Left cardiac atrium (tissue), 4 donors: Measurements from ENCODE around the gene GALNT8. TPM values are rescaled to one million over a fixed set of nuclear protein-coding genes. Genes with fewer than 3 reads are reported as not detected.
"Not testable (repeated sequence)": the region's sequence is repeated elsewhere in the genome, so short reads cannot be mapped to it uniquely, and the experiment has no call there.

Experiments used
- ATAC-seq, 2 donors: fragments of 200-7000 bp; cut with Tn5 transposase; one replicate each; pipeline ENCODE4 v1.9.1; 2020; ENCODE audit warnings: mild to moderate bottlenecking in 2 of 2, moderate library complexity in 2 of 2
- DNase-seq: peaks from one replicate; pipeline ENCODE4 v3.0.0-alpha.2; 2020
- intact Hi-C, 2 donors: fragments of 100-400 bp; cut with DNase I; formaldehyde crosslinking; loops; one replicate each; pipeline versions ENCODE4 v1.14.1 to v1.15.1; 2022 to 2023
- total RNA-seq, 2 donors: library from RNA; stranded (reverse); fragmentation: NEBNext Ultra II Directional; extraction: Animal tissue kit (Norgen Biotek cat#: 25700); gene quantifications; one replicate each; pipeline ENCODE4 v1.2.1, GENCODE V29; 2021
- donor health status: DM: no; HTN: yes; CAD: no.
- donor health status: DM: no; HTN: yes; CAD: no; lungs with severe emphysema.
- donor health status: DM: yes; HTN: yes; CAD: no.
- donor health status: Dilated cardiomyopathy.

The GALNT8 gene
- total RNA-seq, 2 donors from 2014 or later, result 3.5 to 4.3 TPM

DNA sequence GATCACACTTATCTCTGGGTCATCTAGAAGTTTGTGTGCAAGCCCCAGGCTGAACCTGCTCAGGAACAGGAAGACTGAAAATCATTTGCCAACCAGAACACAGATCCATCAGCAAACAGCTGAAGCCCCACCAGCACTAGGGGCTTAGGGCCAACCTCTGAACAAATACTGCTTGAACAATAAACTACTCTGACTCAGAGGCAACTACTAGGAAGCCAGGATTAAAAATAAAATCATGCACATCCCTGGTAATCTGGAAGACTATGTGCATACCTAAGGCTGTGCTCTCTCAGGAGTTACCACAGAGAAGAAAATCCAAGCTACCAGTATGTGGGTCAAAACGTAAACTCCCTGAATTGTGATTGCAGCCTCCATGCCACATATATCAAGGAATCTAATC lies 15.9 kb downstream of the GALNT8 start:
- DNase-seq, result no peak
- ATAC-seq, result peak; percentile 12 to 64
- intact Hi-C loops, result no loop called here

DNA sequence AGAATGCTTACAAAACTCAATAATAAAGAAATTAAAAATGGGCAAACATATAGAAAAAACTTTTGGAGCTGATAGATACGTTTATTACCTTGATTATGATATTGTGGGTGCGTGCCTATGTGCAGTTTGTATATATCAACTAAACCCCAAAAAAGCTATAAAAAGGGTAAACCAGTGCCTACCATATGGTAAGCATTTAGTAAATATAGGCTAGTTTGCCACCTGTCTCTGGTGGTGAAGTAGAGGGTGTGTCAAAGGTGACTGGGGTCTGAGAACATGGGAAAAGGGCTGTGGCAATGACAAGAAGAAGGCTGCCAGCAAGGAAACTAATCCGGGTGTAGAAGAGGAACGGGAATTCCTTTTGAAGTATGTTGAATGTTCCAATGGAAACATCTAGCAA lies 18.3 kb downstream of the GALNT8 start:
- no peak for ATAC-seq
- intact Hi-C loops, result no loop called here
- DNase-seq, result no peak

DNA sequence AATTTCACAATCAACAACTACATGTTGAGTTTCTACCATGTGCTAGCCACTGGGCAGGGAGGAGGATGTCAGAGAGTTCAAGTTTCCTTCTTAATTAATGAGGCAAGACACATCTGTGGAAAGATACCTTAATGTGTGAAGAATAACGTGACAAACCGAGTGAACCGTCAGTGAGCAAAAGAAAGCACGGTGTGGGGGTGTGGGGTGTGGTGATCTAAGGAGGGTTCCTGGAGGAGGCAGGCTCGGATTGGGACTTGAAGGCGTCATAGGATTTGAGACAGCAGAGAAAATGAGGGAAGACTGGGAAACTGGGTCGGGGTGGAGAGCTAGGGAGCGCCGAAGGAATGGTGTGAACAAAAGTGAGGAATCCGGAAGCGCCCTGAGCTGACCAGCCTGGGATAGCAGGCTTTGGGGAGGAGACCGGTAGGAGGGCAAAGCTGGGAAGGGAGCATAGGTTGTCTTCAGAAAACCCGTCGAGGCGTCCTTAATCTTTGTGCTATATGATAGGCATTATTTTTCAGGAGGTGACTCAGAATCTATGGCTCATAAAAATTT lies 22.3 kb downstream of the GALNT8 start:
- intact Hi-C loops, result no loop called here
- DNase-seq (no peak), ATAC-seq (no peak)

DNA sequence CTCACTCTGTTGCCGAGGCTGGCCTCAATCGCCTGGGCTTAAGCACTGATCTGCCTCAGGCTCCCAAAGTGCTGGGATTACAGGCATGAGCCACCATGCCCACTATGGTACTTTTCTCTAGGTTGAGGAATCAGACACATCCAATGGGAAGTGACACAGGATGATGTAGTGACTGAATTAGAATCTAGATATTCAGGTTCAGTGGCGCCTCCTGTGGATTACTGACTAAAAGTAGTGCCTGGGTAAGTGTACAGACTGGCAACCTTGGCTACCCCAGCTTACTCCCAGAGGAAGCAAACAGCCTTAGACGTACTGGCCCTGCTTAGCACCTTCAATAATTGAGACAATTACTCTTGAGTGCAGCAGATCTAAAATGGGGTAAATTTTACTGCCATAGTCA lies 22.8 kb downstream of the GALNT8 start:
- intact Hi-C loops, result no loop called here
- DNase-seq, result no peak
- ATAC-seq, result no peak

DNA sequence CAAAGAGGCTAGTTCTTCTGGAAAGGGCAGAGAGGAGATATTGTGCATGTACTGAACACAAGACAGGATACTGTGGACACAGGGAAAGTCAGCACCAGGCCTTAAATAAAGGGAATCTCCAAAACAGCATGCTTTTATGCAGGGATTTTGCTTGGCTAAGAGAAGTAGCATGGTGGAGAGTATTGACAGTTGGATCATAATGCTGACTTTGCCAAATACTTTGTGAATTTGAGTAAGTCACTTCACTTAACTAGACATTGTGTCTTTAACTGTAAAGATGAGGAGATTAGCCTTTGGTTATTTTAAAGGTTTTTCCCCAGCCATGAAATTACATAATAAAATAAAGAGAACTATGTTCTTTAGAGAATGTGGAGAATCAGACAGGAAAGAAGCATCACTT lies 24.5 kb downstream of the GALNT8 start:
- DNase-seq, result no peak
- intact Hi-C loops, result no loop called here
- no peak for ATAC-seq

DNA sequence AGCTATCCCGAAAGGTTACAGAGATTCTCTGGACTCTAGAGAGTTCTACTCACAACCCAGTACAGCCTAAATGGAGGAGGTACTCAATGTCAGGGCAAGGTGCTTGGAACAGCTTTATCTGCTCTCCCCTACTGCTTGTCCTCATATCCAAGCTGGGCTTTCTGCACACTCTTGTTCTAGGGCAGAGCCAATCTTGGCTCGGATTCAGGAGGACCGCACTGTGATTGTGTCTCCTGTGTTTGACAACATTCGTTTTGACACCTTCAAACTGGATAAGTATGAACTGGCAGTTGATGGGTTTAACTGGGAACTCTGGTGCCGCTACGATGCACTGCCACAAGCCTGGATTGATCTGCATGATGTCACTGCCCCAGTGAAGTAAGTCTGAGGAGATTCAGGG lies 25.0 kb downstream of the GALNT8 start:
- ATAC-seq, result peak; percentile 86 to 89
- DNase-seq, result peak; percentile 45
- intact Hi-C loops, result no loop called here

DNA sequence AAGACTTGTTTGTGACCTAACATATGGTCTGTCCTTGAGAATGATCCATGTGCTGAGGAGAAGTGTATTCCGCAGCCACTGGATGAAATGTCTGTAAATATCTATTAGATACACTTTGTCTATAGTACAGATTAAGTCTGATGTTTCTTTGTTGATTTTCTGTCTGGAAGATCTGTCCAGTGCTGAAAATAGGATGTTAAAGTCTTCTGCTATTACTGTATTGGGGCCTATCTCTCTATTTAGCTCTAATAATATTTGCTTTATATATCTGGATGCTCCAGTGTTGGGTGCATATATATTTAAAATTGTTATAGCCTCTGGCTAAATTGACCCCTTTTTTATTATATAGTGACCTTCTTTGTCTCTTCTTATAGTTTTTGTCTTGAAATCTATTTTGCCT lies 31.5 kb downstream of the GALNT8 start:
- intact Hi-C loops, result loop anchor here in 1 of 2 donors (10.0 kb wide), 1 partner anchor 147 kb away; no protein-coding TSS in a partner anchor
- not testable (repeated sequence) for DNase-seq, ATAC-seq

DNA sequence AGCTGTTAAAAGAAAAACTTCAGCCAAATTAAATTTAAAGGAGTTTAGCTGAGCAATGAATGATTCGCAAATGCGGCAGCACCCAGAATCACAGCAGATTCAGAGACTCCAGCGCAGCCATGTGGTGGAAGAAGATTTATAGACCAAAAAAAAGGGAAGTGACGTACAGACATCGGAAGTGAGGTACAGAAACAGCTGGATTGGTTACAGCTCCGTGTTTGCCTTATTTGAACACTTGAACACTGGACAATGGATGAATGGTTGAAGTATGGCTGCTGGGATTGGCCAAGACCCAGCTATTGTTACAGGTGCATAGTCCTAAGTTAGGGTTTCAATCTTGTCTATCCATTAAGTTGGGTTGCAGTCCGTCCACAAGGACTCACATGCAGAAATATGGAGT lies 42.6 kb downstream of the GALNT8 start:
- DNase-seq (no peak), ATAC-seq (no peak)
- intact Hi-C loops, result no loop called here

DNA sequence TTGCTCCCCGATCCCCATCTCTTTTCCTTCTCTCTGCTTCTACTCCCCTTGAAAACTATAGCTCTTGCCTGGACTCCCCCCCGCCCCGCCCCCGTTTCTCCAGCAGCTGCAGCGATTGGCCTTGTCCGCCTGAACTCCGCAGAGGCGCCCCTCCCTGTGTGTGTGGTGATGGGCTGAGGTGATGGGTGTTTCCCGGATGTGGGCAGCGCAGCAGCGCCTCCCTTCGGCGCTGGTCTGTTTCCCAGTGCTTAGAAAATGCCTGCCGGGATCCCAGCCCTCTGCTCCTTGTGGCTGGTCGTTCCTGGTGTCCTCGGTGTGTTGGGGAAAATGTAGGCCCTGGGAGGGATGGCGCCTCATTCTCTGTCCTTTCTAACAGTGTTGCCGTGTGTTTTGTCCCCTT lies 43.3 kb downstream of the GALNT8 start:
- intact Hi-C loops, result no loop called here
- DNase-seq, result no peak
- peak in 1 of 2 donors; percentile 24 for ATAC-seq

DNA sequence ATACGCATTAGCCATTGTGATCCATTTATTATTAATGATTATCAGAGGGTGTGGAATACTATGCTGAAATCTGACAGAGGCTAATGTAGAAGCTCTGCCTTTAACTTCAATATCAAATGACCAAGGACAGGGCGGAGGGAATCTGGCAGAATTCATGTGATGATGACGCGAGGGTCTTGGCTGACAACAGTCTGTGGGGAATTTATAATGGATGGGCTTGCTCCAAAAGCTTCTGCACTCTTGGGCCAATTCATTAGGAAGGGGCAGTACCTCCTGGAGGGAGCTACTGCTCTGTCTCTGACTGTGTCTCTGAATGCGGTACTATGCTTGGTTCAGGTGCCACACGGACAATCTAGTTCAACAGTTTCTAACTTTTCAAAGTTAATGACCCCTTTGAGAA lies 46.2 kb downstream of the GALNT8 start:
- intact Hi-C loops, result no loop called here
- DNase-seq (peak; percentile 38), ATAC-seq (peak; percentile 56 to 57)

DNA sequence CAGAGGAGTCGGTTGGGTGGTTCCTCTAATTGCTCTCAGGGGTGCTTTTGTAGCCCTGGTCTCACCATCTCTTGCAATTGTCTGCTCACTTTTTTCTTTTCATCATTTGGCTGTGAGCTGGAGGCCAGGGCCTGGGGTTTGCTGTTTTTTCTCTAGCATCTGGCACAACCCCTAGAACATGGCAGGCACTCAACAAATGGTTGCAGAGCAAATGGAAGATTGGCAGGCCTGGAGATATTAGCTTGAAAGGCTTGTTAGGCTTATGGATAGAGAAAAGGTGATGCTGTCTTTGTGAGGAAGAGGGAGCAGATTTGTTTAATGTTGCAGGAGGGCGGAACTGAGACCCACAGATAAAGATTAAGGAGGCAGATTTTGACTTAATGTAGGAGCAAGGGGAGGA lies 47.0 kb downstream of the GALNT8 start:
- no peak for DNase-seq
- intact Hi-C loops, result no loop called here
- peak in 1 of 2 donors; percentile 30 for ATAC-seq

DNA sequence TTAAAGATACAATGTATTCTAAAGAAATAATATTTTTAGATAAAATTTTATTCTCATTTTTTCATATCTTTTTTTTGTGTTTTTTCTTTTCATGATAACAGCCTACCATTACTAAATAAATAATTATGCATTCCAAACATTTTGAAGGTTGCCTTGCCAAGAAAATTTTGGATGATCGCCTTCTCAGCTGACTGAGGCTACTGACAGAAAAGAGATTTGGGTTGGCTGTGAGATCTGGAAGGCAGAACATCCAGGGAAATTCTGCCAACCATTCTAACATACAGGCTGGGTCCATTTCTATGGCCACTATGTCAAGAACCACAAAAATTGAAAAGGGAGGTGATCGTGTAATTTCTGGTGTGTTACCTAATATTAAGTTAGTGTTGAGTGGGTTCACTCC lies 48.1 kb downstream of the GALNT8 start:
- intact Hi-C loops, result no loop called here
- DNase-seq, result no peak
- peak in 1 of 2 donors; percentile 15 for ATAC-seq

DNA sequence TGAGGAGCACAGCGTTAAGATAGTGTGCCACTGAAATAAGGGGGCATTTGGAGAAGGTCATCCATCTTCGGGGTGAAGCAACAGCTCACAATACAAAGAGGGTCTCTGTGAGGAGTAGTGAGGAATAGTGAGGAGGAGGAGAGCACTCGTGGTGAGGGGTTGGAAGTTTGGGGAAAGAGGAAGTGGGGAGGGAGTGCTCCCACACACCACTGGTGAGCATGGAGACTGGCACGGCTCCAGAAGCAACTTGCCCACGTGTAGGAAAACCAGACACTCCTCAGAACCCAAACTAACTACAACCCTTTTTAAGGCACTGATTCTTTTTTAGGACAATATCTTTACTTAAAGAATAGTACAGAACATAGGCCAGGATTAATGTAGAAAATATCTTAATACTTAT lies 48.9 kb downstream of the GALNT8 start:
- intact Hi-C loops, result no loop called here
- ATAC-seq (no peak), DNase-seq (peak; percentile 44)

DNA sequence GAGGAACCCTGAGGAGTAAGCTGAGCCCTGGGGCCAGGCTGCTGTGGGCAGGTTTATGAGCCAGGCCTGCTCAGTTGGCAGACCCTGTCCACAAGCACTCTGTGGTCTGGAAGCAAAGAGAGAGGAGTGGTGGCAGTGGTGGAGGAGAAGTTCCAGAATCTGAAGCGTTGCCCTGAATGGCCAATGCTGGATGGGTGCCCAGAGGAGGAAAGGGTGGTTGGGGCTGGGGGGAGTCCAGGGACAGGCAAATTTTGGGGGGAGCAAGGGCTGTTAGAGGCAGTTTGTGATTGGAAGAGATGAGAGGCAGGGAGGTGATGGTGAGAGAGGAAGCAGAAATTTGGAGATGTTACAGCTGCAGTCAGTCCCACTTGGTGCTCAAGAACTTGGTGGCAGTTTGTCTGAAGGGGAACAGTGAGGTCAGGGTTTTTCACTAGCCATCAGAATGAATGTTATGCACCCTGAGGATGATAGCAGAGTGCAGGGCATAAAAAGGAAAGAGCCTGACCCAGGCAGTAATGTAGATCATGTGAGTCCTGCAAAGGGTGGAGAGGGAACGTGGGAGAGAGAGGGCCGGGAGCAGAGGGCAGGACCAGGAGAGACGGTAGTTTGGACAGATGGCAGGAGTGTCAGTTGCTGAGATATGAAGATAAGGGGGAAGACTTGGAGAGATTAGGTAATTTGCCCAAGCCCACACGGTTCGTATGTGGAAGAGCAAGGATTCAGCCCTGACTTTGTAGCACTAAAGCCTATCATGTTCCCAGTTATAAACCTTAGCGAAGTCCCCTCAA lies 51.2 kb downstream of the GALNT8 start:
- ATAC-seq (peak; percentile 21 to 46), DNase-seq (no peak)
- intact Hi-C loops, result no loop called here

DNA sequence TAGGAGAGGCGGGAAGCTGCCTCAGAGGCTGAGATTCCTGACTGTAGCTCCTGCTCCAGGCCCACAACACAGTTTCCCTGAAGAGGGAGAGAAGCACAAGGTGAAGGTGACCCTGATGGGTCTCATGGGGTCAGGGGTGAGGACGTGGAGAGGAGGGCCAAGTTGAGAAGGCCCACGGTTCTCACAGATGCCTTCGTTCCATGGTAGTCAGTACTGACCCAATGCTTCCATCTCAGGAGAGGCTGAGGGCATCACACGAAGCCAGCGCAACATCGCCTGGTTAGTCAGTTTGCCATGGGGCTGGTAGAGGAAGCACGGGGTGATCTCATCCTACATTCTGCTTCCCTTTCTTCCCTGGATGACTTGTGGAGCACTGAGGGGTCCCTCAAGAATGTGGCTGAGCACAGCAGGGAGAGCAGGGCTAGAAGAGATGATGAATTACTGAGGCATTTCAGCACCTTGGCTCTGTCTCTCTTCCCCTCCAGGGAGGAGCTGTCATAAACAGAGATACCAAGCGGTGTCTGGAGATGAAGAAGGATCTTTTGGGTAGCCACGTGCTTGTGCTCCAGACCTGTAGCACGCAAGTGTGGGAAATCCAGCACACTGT lies 51.9 kb downstream of the GALNT8 start:
- ATAC-seq (peak in 1 of 2 donors; percentile 82), DNase-seq (no peak)
- intact Hi-C loops, result no loop called here

DNA sequence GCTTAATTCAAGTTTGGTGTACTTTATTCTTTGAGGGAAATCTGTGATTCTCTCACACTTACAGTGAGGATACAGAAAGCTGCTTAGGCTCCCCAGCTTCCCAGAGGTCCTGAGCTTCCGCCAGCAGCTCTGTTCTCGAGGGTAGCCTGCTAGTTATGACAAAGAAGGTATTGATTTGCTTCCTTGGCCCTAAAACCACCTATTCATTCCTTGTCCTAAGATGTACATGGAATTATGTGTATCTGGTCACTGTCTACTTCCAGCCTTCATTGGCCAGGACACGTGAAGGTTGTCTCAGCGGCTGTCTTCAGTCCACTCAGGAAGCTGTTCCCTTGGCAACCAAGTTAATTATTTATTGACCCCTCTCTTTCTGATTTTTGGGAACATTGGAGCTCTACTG lies 55.7 kb downstream of the GALNT8 start:
- DNase-seq (no peak), ATAC-seq (no peak)
- intact Hi-C loops, result no loop called here

DNA sequence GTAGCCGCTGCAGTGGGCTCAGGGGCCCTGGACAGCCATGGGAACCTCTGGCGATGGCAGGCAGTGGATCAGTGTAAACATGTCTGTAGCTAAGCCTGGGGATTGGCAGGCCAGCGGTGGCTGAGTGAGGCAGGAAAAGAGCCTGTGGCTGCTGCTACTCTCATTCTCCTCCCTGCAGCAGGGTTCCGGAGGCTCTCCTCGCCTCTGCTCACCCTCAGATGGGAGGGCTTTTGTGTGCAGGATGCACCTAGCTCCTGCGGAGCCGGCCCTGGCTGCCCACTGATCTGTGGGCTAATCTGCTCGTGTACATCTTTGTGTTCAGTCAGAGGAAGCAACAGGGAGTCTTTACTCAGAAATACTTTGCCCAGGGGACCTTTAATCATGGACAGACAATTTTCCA lies 59.5 kb downstream of the GALNT8 start:
- ATAC-seq (no peak), DNase-seq (no peak)
- intact Hi-C loops, result no loop called here

DNA sequence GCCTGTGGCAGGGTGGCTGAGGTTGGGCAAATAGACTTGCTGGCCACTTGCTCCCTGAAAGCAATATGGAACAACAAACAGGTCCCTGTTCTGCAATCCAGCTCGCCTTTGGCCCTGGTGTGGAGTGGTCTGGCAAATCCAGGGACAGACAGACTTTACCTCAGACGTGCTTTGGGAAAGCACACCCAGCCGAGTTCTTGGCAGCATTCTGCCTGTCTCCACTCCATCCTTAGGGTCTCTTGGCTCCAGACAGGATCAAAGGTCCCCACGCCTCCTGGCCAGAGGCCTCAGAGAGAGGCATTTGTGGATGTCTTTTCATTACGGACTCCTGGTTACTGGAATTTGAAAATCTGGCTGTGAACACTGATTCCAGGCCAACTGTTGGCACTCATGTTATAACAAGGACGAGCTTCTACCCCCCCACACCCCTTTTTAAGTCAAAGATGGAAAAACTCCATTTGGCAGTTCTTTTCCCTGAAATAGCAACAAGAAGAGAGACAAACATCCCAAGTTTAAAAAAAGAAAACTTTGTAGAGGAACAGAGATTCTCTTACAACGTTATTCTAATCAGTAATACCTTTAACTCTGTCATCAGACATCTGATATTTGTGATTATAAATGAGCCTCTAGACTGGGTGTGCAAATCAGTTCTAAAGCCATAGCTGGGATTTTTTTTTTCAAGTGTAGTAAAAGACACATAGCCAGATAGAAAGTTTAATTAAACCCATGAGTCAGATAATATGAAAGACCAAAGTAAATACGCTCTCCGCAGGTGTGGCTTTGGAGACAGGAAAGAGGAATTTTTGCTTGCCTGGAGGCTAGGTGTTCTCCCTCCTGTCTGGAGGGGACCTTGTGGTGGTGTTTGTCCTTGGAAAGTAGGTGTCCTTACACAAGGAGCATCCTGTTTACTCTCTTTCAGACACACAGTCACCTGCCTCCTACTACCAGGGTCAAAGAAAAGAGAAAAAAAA lies 60.7 kb downstream of the GALNT8 start:
- DNase-seq (no peak), ATAC-seq (peak; percentile 61 to 64)
- intact Hi-C loops, result no loop called here

DNA sequence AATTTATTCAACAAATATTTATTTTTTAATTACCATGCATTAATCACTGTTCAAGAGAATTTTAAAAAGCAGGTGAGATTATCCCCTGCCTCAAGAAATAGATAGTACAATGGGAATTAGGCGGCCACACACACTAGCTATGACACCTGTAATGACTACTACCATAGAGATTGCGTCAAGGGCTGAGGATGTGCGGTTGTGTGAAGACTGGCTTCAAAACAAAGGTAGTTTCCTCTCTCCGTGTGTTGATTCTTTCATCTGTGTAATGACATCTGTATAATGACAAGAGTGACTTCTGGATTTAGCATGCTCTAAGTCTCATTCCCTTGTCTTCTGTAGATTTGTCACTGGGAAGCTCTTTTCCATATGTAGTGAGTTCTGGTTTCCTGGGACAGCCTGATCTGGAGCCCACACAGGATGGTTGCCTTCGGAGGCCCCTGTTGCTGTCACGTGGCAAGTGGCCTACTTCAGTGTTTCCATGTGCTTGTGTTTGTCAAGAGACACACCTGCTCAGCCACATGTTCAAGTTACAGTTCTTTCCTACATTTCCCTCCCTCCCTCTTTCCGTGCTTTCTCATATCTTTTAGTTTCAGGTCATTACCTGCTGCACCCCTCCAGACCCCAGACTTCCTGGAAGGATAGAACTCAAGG lies 64.3 kb downstream of the GALNT8 start:
- no peak for ATAC-seq
- DNase-seq, result no peak
- intact Hi-C loops, result no loop called here
